IMR-90 (cell line): ENCODE data around the gene SLC6A7.

Source experiments
- BHLHE40 ChIP-seq: fragments of 150-350 bp; IDR thresholded peaks from 2 replicates; pipeline ENCODE4 v1.6.1; 2016; ENCODE audit warnings: mild to moderate bottlenecking, low read depth, low read length
- CEBPB ChIP-seq: IDR thresholded peaks from 2 replicates; pipeline ENCODE4 v1.6.1; 2012; ENCODE audit warnings: low read depth, low read length, improper control_type of control experiment
- FOS ChIP-seq: fragments of 150-350 bp; IDR thresholded peaks from 2 replicates; pipeline ENCODE4 v1.6.1; 2016; ENCODE audit warnings: low read depth, low read length
- MAFK ChIP-seq: IDR thresholded peaks from 2 replicates; pipeline ENCODE4 v1.6.1; 2012; ENCODE audit warnings: low read depth, low read length, improper control_type of control experiment
- MAZ ChIP-seq: IDR thresholded peaks from 2 replicates; pipeline ENCODE4 v1.6.1; 2012; ENCODE audit warnings: low read depth, mild to moderate bottlenecking, low read length, improper control_type of control experiment, moderate library complexity, borderline replicate concordance
- MXI1 ChIP-seq: IDR thresholded peaks from 2 replicates; pipeline ENCODE4 v1.6.1; 2012; ENCODE audit warnings: low read depth, mild to moderate bottlenecking, low read length, moderate library complexity, borderline replicate concordance
- NFE2L2 ChIP-seq: fragments of 150-350 bp; IDR thresholded peaks from 2 replicates; pipeline ENCODE4 v1.6.1; 2016; ENCODE audit warnings: low read depth, mild to moderate bottlenecking, low read length
- POLR2A ChIP-seq: IDR thresholded peaks from 2 replicates; pipeline ENCODE4 v1.6.1; 2012; ENCODE audit warnings: mild to moderate bottlenecking, low read depth, low read length
- RAD21 ChIP-seq: IDR thresholded peaks from 2 replicates; pipeline ENCODE4 v1.6.1; 2012; ENCODE audit warnings: low read length, improper control_type of control experiment
- RCOR1 ChIP-seq: IDR thresholded peaks from 2 replicates; pipeline ENCODE4 v1.6.1; 2012; ENCODE audit warnings: mild to moderate bottlenecking, low read length, improper control_type of control experiment; ENCODE audit not compliant: insufficient replicate concordance
- RFX5 ChIP-seq: IDR thresholded peaks from 2 replicates; pipeline ENCODE4 v1.8.0; 2012; ENCODE audit warnings: low read depth, mild to moderate bottlenecking, low read length, moderate library complexity
- USF2 ChIP-seq: fragments of 150-350 bp; IDR thresholded peaks from 2 replicates; pipeline ENCODE4 v1.6.1; 2017; ENCODE audit warnings: mild to moderate bottlenecking, antibody characterized with exemption, low read length, low read depth
- TF ChIP-seq, protein P1 (sequence below): conservative IDR thresholded peaks from 2 replicates; pipeline ENCODE4 v1.5.1; 2012; ENCODE audit warnings: mild to moderate bottlenecking, low read depth, low read length, improper control_type of control experiment
- TF ChIP-seq, protein P2 (sequence below): fragments of 150-350 bp; IDR thresholded peaks from 2 replicates; pipeline ENCODE4 v1.6.1; 2016; ENCODE audit warnings: low read depth, mild to moderate bottlenecking, low read length, moderate library complexity, borderline replicate concordance

- TF ChIP-seq, protein P1, sequence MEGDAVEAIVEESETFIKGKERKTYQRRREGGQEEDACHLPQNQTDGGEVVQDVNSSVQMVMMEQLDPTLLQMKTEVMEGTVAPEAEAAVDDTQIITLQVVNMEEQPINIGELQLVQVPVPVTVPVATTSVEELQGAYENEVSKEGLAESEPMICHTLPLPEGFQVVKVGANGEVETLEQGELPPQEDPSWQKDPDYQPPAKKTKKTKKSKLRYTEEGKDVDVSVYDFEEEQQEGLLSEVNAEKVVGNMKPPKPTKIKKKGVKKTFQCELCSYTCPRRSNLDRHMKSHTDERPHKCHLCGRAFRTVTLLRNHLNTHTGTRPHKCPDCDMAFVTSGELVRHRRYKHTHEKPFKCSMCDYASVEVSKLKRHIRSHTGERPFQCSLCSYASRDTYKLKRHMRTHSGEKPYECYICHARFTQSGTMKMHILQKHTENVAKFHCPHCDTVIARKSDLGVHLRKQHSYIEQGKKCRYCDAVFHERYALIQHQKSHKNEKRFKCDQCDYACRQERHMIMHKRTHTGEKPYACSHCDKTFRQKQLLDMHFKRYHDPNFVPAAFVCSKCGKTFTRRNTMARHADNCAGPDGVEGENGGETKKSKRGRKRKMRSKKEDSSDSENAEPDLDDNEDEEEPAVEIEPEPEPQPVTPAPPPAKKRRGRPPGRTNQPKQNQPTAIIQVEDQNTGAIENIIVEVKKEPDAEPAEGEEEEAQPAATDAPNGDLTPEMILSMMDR: no peak
- TF ChIP-seq MAZ (no peak), RAD21 (no peak), FOS (no peak), USF2 (no peak), MAFK (no peak), CEBPB (no peak), POLR2A (no peak), RFX5 (no peak), NFE2L2 (no peak), RCOR1 (no peak), BHLHE40 (no peak), MXI1 (no peak)
- TF ChIP-seq, protein P2, sequence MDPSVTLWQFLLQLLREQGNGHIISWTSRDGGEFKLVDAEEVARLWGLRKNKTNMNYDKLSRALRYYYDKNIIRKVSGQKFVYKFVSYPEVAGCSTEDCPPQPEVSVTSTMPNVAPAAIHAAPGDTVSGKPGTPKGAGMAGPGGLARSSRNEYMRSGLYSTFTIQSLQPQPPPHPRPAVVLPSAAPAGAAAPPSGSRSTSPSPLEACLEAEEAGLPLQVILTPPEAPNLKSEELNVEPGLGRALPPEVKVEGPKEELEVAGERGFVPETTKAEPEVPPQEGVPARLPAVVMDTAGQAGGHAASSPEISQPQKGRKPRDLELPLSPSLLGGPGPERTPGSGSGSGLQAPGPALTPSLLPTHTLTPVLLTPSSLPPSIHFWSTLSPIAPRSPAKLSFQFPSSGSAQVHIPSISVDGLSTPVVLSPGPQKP: no peak
Observed at GRCh38 chr5:150245111-150245789, 55.4 kb downstream of the SLC6A7 start.
